Right ventricle myocardium superior (tissue), 1 donor: ENCODE results near the gene ZNF285. TPM values are rescaled to one million over a fixed set of nuclear protein-coding genes. Genes with fewer than 3 reads are reported as not detected.

Experiments
- total RNA-seq: library from RNA; stranded (reverse); fragmentation: NEBNext Ultra II Directional; extraction: Animal tissue kit (Norgen Biotek cat#: 25700); gene quantifications from one replicate; pipeline ENCODE4 v1.2.1, GENCODE V29; 2021
- donor health status: DM: no; HTN: yes; CAD: no; lungs with severe emphysema.

Gene ZNF285
- total RNA-seq, 1 donor from 2014 or later, result 4.9 TPM

Other genes starting within 250 kb of the ZNF285 start
- gene ZNF226, start 236.5 kb downstream of the ZNF285 start, total RNA-seq, result 14.9 TPM
- 12.6 TPM for gene ZNF227, start 189.1 kb downstream of the ZNF285 start, total RNA-seq
- gene ZNF233, start 141.7 kb downstream of the ZNF285 start, total RNA-seq, result 6.3 TPM
- 3.3 TPM for gene ZNF235, start 96.6 kb downstream of the ZNF285 start, total RNA-seq
- 3.4 TPM for gene ZNF112, start 44.9 kb downstream of the ZNF285 start, total RNA-seq
- 6.1 TPM for gene ZNF229, start 46.9 kb upstream of the ZNF285 start, total RNA-seq
- gene ZNF180, start 98.9 kb upstream of the ZNF285 start, total RNA-seq, result 4.6 TPM
- not detected for gene CEACAM20, start 128.1 kb upstream of the ZNF285 start, total RNA-seq
- gene IGSF23, start 212.0 kb upstream of the ZNF285 start, total RNA-seq, result not detected
- 32.1 TPM for gene PVR, start 242.3 kb upstream of the ZNF285 start, total RNA-seq